Adrenal gland (tissue), 5 donors: ENCODE data around the gene ACTR1B.

ENCODE experiments used
- POLR2A ChIP-seq, 2 donors: fragments of 450-650 bp; IDR thresholded peaks; one replicate each; pipeline ENCODE4 v1.6.1; 2017; ENCODE audit warnings: antibody characterized with exemption in 2 of 2, mild to moderate bottlenecking in 2 of 2, moderate library complexity in 1 of 2
- TF ChIP-seq, protein P1 (sequence below), 6 experiments: fragments of 450-650 bp in 4 of 6; fragments of 200-600 bp in 2 of 6; sonication (generic) in 1 of 6; IDR thresholded peaks; 1 replicate in 5 of 6; 2 replicates in 1 of 6; pipeline versions ENCODE4 v1.5.1 to v1.8.0; 2016 to 2021; ENCODE audit warnings: antibody characterized with exemption in 6 of 6, mild to moderate bottlenecking in 2 of 6, moderate library complexity in 1 of 6
- donor health status: DM: no; HTN: no; CAD: no.

DNA sequence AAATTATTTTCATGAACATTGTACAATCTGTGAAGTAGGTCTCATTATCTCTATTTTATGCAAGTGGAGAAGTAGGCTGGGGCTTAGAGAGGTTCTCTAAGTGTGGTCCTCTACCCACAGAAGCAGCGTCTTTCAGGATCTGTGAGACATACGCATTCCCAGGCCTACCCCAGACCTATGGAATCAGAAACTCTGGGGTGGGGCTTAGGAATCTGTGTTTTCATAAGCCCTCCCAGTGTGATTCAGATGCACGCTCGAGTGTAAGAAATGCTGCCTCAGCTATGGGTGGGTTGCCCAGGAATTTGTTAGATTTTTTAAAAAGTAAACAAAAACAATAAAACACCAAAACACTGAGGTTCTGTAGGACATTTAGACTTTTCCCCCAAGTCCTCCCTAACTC, 34.7 kb upstream of the ACTR1B start:
- TF ChIP-seq, protein P1, sequence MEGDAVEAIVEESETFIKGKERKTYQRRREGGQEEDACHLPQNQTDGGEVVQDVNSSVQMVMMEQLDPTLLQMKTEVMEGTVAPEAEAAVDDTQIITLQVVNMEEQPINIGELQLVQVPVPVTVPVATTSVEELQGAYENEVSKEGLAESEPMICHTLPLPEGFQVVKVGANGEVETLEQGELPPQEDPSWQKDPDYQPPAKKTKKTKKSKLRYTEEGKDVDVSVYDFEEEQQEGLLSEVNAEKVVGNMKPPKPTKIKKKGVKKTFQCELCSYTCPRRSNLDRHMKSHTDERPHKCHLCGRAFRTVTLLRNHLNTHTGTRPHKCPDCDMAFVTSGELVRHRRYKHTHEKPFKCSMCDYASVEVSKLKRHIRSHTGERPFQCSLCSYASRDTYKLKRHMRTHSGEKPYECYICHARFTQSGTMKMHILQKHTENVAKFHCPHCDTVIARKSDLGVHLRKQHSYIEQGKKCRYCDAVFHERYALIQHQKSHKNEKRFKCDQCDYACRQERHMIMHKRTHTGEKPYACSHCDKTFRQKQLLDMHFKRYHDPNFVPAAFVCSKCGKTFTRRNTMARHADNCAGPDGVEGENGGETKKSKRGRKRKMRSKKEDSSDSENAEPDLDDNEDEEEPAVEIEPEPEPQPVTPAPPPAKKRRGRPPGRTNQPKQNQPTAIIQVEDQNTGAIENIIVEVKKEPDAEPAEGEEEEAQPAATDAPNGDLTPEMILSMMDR (IDR thresholded peaks at IDR 0.05), result no peak
- TF ChIP-seq POLR2A (IDR thresholded peaks at IDR 0.05), result no peak
